ENCODE measurements around the gene FDX2.

FDX2 gene

DNA sequence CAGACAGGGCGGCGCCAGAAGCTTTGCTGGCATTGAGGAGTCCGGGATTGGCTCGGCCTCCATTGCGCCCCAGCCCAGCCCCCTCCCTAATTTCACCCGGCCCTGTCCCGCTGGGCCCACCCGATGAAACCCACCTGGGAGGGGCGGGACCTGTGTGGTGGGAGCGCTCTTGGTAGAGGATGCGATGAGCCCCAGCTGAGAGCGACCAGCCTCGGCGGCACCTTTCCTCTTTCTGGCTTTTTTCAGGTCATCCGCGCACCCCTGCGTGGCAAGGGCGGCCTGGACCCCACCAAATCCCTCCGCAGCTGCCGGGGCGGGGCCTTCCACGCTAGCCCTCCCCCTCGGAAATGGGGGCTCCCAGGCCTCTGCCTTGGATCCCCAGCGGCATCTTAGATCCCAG lies 6.4 kb downstream of the FDX2 start, which contains the start of gene ZGLP1:
TSS of gene ZGLP1 (minus strand) at position 393 of the 400 bp plus-strand sequence.
- TF ChIP-seq ZFX (IDR thresholded peaks at IDR 0.05) = no peak
- TF ChIP-seq, protein P1, sequence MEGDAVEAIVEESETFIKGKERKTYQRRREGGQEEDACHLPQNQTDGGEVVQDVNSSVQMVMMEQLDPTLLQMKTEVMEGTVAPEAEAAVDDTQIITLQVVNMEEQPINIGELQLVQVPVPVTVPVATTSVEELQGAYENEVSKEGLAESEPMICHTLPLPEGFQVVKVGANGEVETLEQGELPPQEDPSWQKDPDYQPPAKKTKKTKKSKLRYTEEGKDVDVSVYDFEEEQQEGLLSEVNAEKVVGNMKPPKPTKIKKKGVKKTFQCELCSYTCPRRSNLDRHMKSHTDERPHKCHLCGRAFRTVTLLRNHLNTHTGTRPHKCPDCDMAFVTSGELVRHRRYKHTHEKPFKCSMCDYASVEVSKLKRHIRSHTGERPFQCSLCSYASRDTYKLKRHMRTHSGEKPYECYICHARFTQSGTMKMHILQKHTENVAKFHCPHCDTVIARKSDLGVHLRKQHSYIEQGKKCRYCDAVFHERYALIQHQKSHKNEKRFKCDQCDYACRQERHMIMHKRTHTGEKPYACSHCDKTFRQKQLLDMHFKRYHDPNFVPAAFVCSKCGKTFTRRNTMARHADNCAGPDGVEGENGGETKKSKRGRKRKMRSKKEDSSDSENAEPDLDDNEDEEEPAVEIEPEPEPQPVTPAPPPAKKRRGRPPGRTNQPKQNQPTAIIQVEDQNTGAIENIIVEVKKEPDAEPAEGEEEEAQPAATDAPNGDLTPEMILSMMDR (conservative IDR thresholded peaks at IDR 0.05) = no peak
- no peak within 1 kb of the TSS for H3K27ac ChIP-seq

DNA sequence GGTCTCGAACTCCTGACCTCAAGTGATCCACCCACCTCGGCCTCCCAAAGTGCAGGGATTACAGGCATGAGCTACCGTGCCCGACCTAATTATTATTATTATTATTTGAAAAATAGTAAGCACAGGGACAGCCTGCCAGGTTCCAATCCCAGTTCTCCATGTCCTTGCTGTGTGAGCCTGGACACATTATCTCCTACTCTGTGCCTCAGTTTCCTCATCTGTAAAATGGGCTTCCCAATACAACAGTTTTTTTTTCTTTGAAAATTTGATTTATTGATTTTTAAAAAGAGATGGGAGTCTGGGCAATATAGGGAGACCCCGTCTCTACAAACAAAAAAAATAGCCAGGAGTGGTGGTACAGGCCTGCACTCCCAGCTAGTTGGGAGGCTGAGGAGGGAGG lies 9.5 kb downstream of the FDX2 start:
- no peak for TF ChIP-seq ZFX (IDR thresholded peaks at IDR 0.05)
- TF ChIP-seq, protein P1 (conservative IDR thresholded peaks at IDR 0.05) = no peak

DNA sequence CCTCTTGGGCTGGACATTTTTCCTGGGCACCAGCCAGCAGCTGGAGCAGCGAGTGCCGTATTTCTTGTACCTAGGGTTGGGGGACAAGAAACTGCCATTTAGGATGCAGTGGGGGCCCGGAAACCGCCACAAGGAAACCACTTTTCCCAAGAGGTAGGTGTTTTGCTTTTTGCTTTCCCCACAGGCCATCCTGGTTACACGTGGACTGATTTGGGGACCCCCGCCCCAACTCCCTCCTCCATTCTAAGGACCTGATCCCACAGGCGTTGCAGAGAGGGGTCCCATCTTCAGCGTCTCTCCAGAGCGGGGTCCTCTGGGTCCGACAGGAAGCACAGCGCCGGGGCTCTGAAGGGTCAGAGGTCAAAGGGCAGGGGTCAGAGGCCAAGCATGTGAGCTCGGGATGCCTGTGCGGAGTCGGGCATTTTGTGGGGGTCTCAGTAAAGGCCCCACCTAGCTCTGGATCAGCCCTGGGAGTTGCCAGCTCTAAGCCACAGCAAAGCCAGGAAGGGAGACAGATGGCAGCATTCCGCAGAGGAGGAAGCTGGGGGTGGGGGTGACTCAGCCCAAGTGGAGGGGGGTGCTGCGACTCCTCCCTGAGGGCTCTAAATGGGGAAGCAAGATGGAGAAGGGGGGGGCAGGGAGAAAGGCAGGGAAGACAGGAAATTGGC lies 10.5 kb downstream of the FDX2 start:
- no peak overlapping the region for H3K27ac ChIP-seq
- TF ChIP-seq ZFX (IDR thresholded peaks at IDR 0.05) = no peak
- TF ChIP-seq, protein P1 (conservative IDR thresholded peaks at IDR 0.05) = no peak

More for the DNA sequence above, 9.5 kb downstream of the FDX2 start:
- H3K27ac ChIP-seq = no peak overlapping the region

DNA sequence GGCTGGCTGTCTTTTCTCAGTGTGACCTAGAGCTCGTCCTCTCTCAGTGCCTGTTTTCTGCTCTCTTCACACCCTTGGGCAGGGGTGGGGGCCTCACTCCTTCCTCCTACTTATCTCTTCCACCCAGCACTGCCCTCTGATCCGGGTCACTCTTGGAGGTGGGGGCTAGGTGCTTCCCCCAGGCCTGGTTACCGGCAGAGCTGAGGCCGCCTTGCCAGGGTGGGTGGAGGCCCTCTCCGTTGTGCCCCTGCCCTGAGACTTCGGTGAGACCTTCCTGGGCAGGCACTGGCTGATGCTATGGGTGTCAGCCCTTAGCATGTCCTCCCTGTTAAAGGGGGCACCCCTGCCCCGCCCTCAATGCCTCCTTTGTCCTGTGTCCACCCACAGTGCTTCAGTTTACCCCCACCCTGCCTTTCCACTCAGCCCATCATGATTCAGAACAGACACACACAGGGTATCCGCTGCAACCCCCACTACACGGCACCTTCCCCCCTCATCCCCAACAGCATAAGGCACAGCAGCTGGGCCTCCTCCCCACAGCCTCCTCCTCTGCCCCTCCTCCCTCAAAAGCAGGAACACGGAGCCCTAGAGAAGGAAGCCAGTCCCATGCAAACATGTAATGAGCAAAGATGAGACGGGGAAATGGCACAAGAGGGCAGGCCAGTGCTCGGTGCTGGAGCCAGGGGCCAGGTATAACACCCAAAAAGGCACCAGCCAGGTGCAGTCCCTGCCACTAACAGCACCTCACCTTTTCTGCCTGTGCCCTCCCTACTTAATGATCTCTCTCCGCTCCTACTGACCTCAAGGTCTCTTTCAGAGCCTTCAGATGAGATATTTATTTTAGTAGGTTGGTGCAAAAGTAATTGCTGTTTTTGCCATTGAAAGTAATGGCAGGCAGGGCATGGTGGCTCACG lies 16.0 kb downstream of the FDX2 start:
- no peak overlapping the region for H3K27ac ChIP-seq
- TF ChIP-seq ZFX (IDR thresholded peaks at IDR 0.05) = no peak
- TF ChIP-seq, protein P1 (conservative IDR thresholded peaks at IDR 0.05) = no peak

DNA sequence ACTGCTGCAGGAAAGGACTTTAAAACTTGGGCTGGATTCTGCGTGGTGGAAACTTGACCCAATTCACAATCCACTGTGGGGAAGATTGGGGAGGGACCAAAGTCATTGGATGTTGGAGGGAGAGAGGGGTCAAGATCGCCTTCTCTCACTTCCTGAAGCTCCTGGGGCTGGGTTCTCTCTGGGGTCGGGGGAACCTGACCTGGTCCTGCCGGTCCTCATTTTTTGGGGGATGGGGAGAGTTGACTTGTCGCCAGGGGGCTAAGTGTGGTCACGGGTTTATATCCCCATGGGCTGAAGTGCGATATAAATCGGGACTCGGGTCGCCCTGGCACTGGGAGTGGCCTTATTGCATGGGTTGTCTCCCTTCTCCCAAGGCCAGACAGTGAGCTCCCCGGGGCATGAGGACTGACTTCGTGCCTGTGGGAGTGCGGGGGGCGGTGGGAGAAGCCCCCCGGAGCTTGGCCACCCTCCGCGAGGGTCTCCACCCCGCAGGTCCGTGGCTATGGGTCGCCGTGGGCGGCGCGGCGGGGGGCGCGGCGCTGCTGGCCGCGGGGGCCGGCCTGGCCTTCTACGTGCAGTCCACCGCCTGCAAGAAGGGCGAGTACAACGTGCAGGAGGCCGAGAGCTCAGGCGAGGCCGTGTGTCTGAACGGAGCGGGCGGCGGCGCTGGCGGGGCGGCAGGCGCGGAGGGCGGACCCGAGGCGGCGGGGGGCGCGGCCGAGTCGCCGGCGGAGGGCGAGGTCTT lies 19.8 kb downstream of the FDX2 start:
- no peak overlapping the region for H3K27ac ChIP-seq
- TF ChIP-seq, protein P1 (conservative IDR thresholded peaks at IDR 0.05) = no peak
- TF ChIP-seq ZFX (IDR thresholded peaks at IDR 0.05) = no peak

DNA sequence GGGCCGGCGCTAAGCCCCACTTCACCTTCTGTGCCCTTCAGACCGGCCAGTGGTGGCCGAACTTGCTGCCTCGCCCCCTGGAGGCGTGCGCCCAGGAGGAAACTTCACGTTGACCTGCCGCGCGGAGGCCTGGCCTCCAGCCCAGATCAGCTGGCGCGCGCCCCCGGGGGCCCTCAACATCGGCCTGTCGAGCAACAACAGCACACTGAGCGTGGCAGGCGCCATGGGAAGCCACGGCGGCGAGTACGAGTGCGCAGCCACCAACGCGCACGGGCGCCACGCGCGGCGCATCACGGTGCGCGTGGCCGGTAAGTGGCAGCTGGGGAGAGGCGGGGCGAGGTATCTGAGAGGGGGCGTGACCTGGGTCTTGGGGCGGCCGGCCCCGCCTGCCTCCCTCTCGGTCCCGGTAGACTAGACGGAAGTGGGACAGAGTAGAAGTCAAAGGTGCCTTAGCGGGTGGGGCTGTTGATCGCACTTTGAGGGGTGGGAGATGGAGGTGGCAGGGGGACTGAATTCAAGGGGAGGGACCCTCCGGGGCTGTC lies 20.4 kb downstream of the FDX2 start:
- TF ChIP-seq, protein P1 (conservative IDR thresholded peaks at IDR 0.05) = no peak
- no peak for TF ChIP-seq ZFX (IDR thresholded peaks at IDR 0.05)
- H3K27ac ChIP-seq = no peak overlapping the region

Measured in C4-2B (cell line).